ENCODE measurements around the gene NEAT1. TPM values are rescaled to one million over a fixed set of nuclear protein-coding genes. Genes with fewer than 3 reads are reported as not detected.
A peak's percentile ranks its signal among the peaks of the same experiment; 100 is the strongest.

The NEAT1 gene
- total and polyA plus RNA-seq, 9 of the 15 experiments (the other 6 are each of a cell fraction or from before 2014, with no cell fraction given), result 20.1 to 389 (median 62.8) TPM

GRCh38 chr11:65419460-65419771 lies 3.2 kb upstream of the NEAT1 start:
- Histone ChIP-seq H3K4me2 (ENCODE audit: insufficient read depth, low read length) (peak overlapping the region; percentile 91), H3K9me3 (replicated peaks; ENCODE audit: control insufficient read depth, insufficient read depth, low read depth, low read length) (no peaks in the 10 kb centered on the region), H3K36me3 (ENCODE audit: control insufficient read depth, insufficient read depth, low read length) (peaks cover 17% of the 10 kb centered on the region), H3K27me3 (ENCODE audit: control insufficient read depth in 2 of 2, insufficient read depth in 2 of 2, low read length in 2 of 2) (no peaks in the 10 kb centered on the region), H3K27ac (ENCODE audit: extremely low read depth, low read depth, low read length) (peak overlapping the region; percentile 98), H3K79me2 (ENCODE audit: control insufficient read depth, insufficient read depth, low read length) (peaks cover 78% of the 10 kb centered on the region), H3K9ac (ENCODE audit: insufficient read depth in 1 of 2, low read depth in 2 of 2, low read length in 2 of 2) (peak overlapping the region; percentile 88 to 98), H2AFZ (ENCODE audit: low read depth, low read length) (no peak overlapping the region), H4K20me1 (replicated peaks; ENCODE audit: control insufficient read depth, insufficient read depth, low read length) (peaks cover 17% of the 10 kb centered on the region), H3K9me1 (ENCODE audit: control insufficient read depth, insufficient read depth, low read length) (no peaks in the 10 kb centered on the region), H3K4me1 (replicated peaks in 1 of 2; ENCODE audit: control insufficient read depth in 2 of 2, insufficient read depth in 2 of 2, low read length in 2 of 2) (peaks cover 51 to 75% of the 10 kb centered on the region in 2 experiments), H3K4me3 (peak overlapping the region; percentile 43)
- in situ Hi-C loops (cut with MboI) (loop anchor here (5.0 kb wide), 1 partner anchor 93 kb away; no protein-coding TSS in a partner anchor), intact Hi-C loops (cut with micrococcal nuclease) (no loop called here)
- whole genome bisulfite sequencing (ENCODE audit: insufficient coverage, low coverage, missing lambda C conversion rate), result 12% methylated on average over 7 of the region's 7 CpGs
- no peak for DNase-seq (ENCODE audit: extremely low read depth in 1 of 4, low spot score in 3 of 4)
- POLR2A ChIA-PET, result interaction anchor here (0.6 to 17.3 kb wide), 16 partner anchors 8 to 542 kb away, joined by 3 to 1349 read pairs (median 6); partner anchors contain the start of genes FRMD8, MALAT1 and SLC25A45
- CTCF ChIA-PET (ENCODE audit: low intra/inter-chr PET ratio), result no interaction called here
- BruUV-seq (replicated peaks), result no TSS peak
- FAIRE-seq, result no peak
- no peak for ATAC-seq
- no peak for TF ChIP-seq MAFF (IDR thresholded peaks at IDR 0.05; ENCODE audit: low read length)
- TF ChIP-seq ZNF830 (CRISPR knock-in tag; IDR thresholded peaks at IDR 0.05), result no peak
- TF ChIP-seq GTF2A2 (tag; IDR thresholded peaks at IDR 0.05), result peak; percentile 67; the same call in 1 of the 2 replicates
- no peak for TF ChIP-seq ZNF184 (CRISPR knock-in tag; IDR thresholded peaks at IDR 0.05)
- no peak for TF ChIP-seq RERE (CRISPR knock-in tag; IDR thresholded peaks at IDR 0.05; ENCODE audit: borderline replicate concordance)
- TF ChIP-seq ZNF57 (CRISPR knock-in tag; IDR thresholded peaks at IDR 0.05), result no peak
- TF ChIP-seq ZNF444 (CRISPR knock-in tag; IDR thresholded peaks at IDR 0.05), result no peak
- TF ChIP-seq POLR2G (IDR thresholded peaks at IDR 0.05; ENCODE audit: low read depth, low read length), result 0 out of 2 replicates have a peak, but pooled peaks have one; percentile 1
- peak; percentile 94; the same call in 1 of the 2 replicates for TF ChIP-seq BRD4 (IDR thresholded peaks at IDR 0.05)
- no peak for TF ChIP-seq BACH1 (tag; IDR thresholded peaks at IDR 0.05)
- no peak for TF ChIP-seq THAP7 (CRISPR knock-in tag; IDR thresholded peaks at IDR 0.05)
- 0 out of 2 replicates have a peak, but pooled peaks have one; percentile 33 for TF ChIP-seq DDX20 (tag; IDR thresholded peaks at IDR 0.05; ENCODE audit: low read depth)
- 0 out of 2 replicates have a peak, but pooled peaks have one; percentile 12 for TF ChIP-seq ZSCAN32 (CRISPR knock-in tag; IDR thresholded peaks at IDR 0.05)
- TF ChIP-seq FOXJ2 (tag; IDR thresholded peaks at IDR 0.05), result no peak; the same call in 1 of the 2 replicates
- peak; percentile 2; the same call in 1 of the 2 replicates for TF ChIP-seq RBFOX2 (IDR thresholded peaks at IDR 0.05; ENCODE audit: low read depth, low read length)
- TF ChIP-seq KDM5B (IDR thresholded peaks at IDR 0.05; ENCODE audit: insufficient replicate concordance, low read depth, low read length), result peak; percentile 27
- TF ChIP-seq TEAD2 (tag; IDR thresholded peaks at IDR 0.05), result 0 out of 2 replicates have a peak, but pooled peaks have one; percentile 12
- TF ChIP-seq MECOM (CRISPR knock-in tag; IDR thresholded peaks at IDR 0.05), result 0 out of 2 replicates have a peak, but pooled peaks have one; percentile 27
- 0 out of 2 replicates have a peak, but pooled peaks have one; percentile 68 for TF ChIP-seq KAT7 (CRISPR knock-in tag; IDR thresholded peaks at IDR 0.05; ENCODE audit: borderline replicate concordance)

Data from K562 (cell line).